ENCODE measurements around the gene PAN3. TPM values are rescaled to one million over a fixed set of nuclear protein-coding genes. Genes with fewer than 3 reads are reported as not detected.
A peak's percentile ranks its signal among the peaks of the same experiment; 100 is the strongest.

Gene PAN3
- total RNA-seq, 1 donor from 2014 or later: 28.3 TPM

- no peak overlapping the region for H3K27ac ChIP-seq (ENCODE audit: low read depth, low read length)
- H3K9ac ChIP-seq (ENCODE audit: low read length): no peak overlapping the region
- H3K4me1 ChIP-seq (ENCODE audit: insufficient read depth, low read length): peaks cover 36% of the 10 kb centered on the region
- H3K27me3 ChIP-seq (ENCODE audit: insufficient read depth, low read length): no peaks in the 10 kb centered on the region
- TF ChIP-seq, protein P1, sequence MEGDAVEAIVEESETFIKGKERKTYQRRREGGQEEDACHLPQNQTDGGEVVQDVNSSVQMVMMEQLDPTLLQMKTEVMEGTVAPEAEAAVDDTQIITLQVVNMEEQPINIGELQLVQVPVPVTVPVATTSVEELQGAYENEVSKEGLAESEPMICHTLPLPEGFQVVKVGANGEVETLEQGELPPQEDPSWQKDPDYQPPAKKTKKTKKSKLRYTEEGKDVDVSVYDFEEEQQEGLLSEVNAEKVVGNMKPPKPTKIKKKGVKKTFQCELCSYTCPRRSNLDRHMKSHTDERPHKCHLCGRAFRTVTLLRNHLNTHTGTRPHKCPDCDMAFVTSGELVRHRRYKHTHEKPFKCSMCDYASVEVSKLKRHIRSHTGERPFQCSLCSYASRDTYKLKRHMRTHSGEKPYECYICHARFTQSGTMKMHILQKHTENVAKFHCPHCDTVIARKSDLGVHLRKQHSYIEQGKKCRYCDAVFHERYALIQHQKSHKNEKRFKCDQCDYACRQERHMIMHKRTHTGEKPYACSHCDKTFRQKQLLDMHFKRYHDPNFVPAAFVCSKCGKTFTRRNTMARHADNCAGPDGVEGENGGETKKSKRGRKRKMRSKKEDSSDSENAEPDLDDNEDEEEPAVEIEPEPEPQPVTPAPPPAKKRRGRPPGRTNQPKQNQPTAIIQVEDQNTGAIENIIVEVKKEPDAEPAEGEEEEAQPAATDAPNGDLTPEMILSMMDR (IDR thresholded peaks at IDR 0.05; ENCODE audit: insufficient read depth, low read depth, low read length): no peak
- no peak for TF ChIP-seq EZH2 (IDR thresholded peaks at IDR 0.05; ENCODE audit: insufficient read depth, low read length)
- no peaks in the 10 kb centered on the region for H3K36me3 ChIP-seq (ENCODE audit: insufficient read depth, low read length)
- Mint-ChIP-seq H3K27ac (ENCODE audit: unreplicated experiment) (no peak overlapping the region), H3K36me3 (ENCODE audit: low read depth, unreplicated experiment) (no peaks in the 10 kb centered on the region), H3K9me3 (ENCODE audit: unreplicated experiment) (no peaks in the 10 kb centered on the region), H3K4me1 (ENCODE audit: low read depth, unreplicated experiment) (peaks cover 30% of the 10 kb centered on the region), H3K27me3 (ENCODE audit: low read depth, unreplicated experiment) (no peaks in the 10 kb centered on the region), H3K4me3 (ENCODE audit: unreplicated experiment) (no peak overlapping the region)
- H3K79me2 ChIP-seq (ENCODE audit: insufficient read depth, low read length): no peaks in the 10 kb centered on the region
- FAIRE-seq (no peak), DNase-seq (ENCODE audit: low read depth) (no peak)
- H3K9me3 ChIP-seq (ENCODE audit: insufficient read depth, low read depth, low read length): no peaks in the 10 kb centered on the region
- no peak overlapping the region for H2AFZ ChIP-seq (ENCODE audit: low read depth, low read length)
- no peaks in the 10 kb centered on the region for H4K20me1 ChIP-seq (ENCODE audit: insufficient read depth, low read length)
- no peak overlapping the region for H3K4me3 ChIP-seq (ENCODE audit: insufficient read depth, low read depth, low read length)
- no peak overlapping the region for H3K4me2 ChIP-seq (ENCODE audit: low read length)
Observed at GRCh38 chr13:28336193-28336657, 197.9 kb downstream of the PAN3 start.

GRCh38 chr13:28337166-28338005, 199.0 kb downstream of the PAN3 start:
- H3K4me1 Mint-ChIP-seq (ENCODE audit: low read depth, unreplicated experiment): peaks cover 36% of the 10 kb centered on the region
- H3K4me1 ChIP-seq (ENCODE audit: insufficient read depth, low read length): peaks cover 36% of the 10 kb centered on the region
- no peak overlapping the region for H3K4me3 ChIP-seq (ENCODE audit: insufficient read depth, low read depth, low read length)
- no peaks in the 10 kb centered on the region for H3K36me3 Mint-ChIP-seq (ENCODE audit: low read depth, unreplicated experiment)
- peak overlapping the region; percentile 24 for H3K27ac ChIP-seq (ENCODE audit: low read depth, low read length)
- H3K9me3 ChIP-seq (ENCODE audit: insufficient read depth, low read depth, low read length): no peaks in the 10 kb centered on the region
- TF ChIP-seq, protein P1 (IDR thresholded peaks at IDR 0.05; ENCODE audit: insufficient read depth, low read depth, low read length): no peak
- no peak for TF ChIP-seq EZH2 (IDR thresholded peaks at IDR 0.05; ENCODE audit: insufficient read depth, low read length)
- peak overlapping the region; percentile 26 for H3K4me2 ChIP-seq (ENCODE audit: low read length)
- no peaks in the 10 kb centered on the region for H3K27me3 Mint-ChIP-seq (ENCODE audit: low read depth, unreplicated experiment)
- H4K20me1 ChIP-seq (ENCODE audit: insufficient read depth, low read length): no peaks in the 10 kb centered on the region
- H3K36me3 ChIP-seq (ENCODE audit: insufficient read depth, low read length): no peaks in the 10 kb centered on the region
- no peak overlapping the region for H3K27ac Mint-ChIP-seq (ENCODE audit: unreplicated experiment)
- no peaks in the 10 kb centered on the region for H3K9me3 Mint-ChIP-seq (ENCODE audit: unreplicated experiment)
- no peaks in the 10 kb centered on the region for H3K27me3 ChIP-seq (ENCODE audit: insufficient read depth, low read length)
- no peaks in the 10 kb centered on the region for H3K79me2 ChIP-seq (ENCODE audit: insufficient read depth, low read length)
- H2AFZ ChIP-seq (ENCODE audit: low read depth, low read length): no peak overlapping the region
- FAIRE-seq (peak; percentile 83), DNase-seq (ENCODE audit: low read depth) (peak; percentile 80)
- peak overlapping the region; percentile 34 for H3K9ac ChIP-seq (ENCODE audit: low read length)
- no peak overlapping the region for H3K4me3 Mint-ChIP-seq (ENCODE audit: unreplicated experiment)

All from astrocyte (in vitro differentiated cells and primary cell).